GM12873 (cell line): ENCODE measurements around the gene MYORG.

Experiments used
- CTCF ChIP-seq: IDR thresholded peaks from 2 replicates; pipeline ENCODE4 v1.5.1; 2012; ENCODE audit warnings: low read depth, mild to moderate bottlenecking, moderate library complexity, low read length, control low read depth; ENCODE audit not compliant: insufficient read depth; ENCODE audit errors: missing control alignments

MYORG gene

GRCh38 chr9:34370970-34371880 is 5.5 kb downstream of the MYORG start:
- no peak for TF ChIP-seq CTCF

- no peak for TF ChIP-seq CTCF
These were observed 6.2 kb downstream of the MYORG start for GRCh38 chr9:34370335-34370969.

- TF ChIP-seq CTCF: no peak
These were observed 7.1 kb downstream of the MYORG start for GRCh38 chr9:34369636-34370035.

GRCh38 chr9:34366365-34366764 is 10.3 kb downstream of the MYORG start:
- no peak for TF ChIP-seq CTCF

GRCh38 chr9:34365282-34365681 is 11.4 kb downstream of the MYORG start:
- TF ChIP-seq CTCF: no peak

GRCh38 chr9:34363619-34364351 is 12.9 kb downstream of the MYORG start:
- TF ChIP-seq CTCF: no peak
